H1 (cell line): Measurements from ENCODE around the gene TTC28. TPM values are rescaled to one million over a fixed set of nuclear protein-coding genes. Genes with fewer than 3 reads are reported as not detected.

ENCODE experiments used
- CTCF ChIA-PET: fragments of 300-600 bp; sonication (Branson Sonifier 250); formaldehyde crosslinking; loops from one replicate; lab custom pipeline; 2021; ENCODE audit not compliant: partially characterized antibody; lab: Charles Lee
- POLR2A ChIA-PET: fragments of 300-600 bp; sonication (Branson Sonifier 250); formaldehyde crosslinking; loops from one replicate; lab custom pipeline; 2021; ENCODE audit warnings: inconsistent platforms; ENCODE audit not compliant: partially characterized antibody; lab: Charles Lee
- DNase-seq, 2 experiments: peaks; one replicate each; pipeline versions ENCODE4 v3.0.0 to v3.0.0-alpha.2; 2010 to 2022; ENCODE audit warnings: low spot score in 2 of 2, low read depth in 1 of 2, mixed read lengths in 1 of 2
- FAIRE-seq: peaks from 2 replicates; lab custom pipeline; 2011; peaks lifted over from hg19 to GRCh38; lab: Jason Lieb, UNC
- H2AFZ ChIP-seq: 2 replicates; pipeline ENCODE4 v1.8.1; 2012; ENCODE audit warnings: low read length, inconsistent platforms
- H2AK5ac ChIP-seq: 2 replicates; pipeline ENCODE4 v1.6.1; 2013; ENCODE audit warnings: low read depth, low read length
- H2BK120ac ChIP-seq: replicated peaks from 2 replicates; pipeline ENCODE3; 2013; ENCODE audit warnings: low read depth, low read length, inconsistent platforms
- H2BK12ac ChIP-seq: 2 replicates; pipeline ENCODE4 v1.6.1; 2013; ENCODE audit warnings: low read depth, low read length
- H2BK15ac ChIP-seq: 2 replicates; pipeline ENCODE4 v1.6.1; 2013; ENCODE audit warnings: low read length
- H2BK20ac ChIP-seq: 2 replicates; pipeline ENCODE4 v1.6.1; 2013; ENCODE audit warnings: low read length
- H2BK5ac ChIP-seq: 2 replicates; pipeline ENCODE4 v1.6.1; 2013; ENCODE audit warnings: low read depth, low read length
- H3K14ac ChIP-seq: 2 replicates; pipeline ENCODE4 v1.6.1; 2013; ENCODE audit warnings: inconsistent platforms; ENCODE audit not compliant: insufficient read length
- H3K18ac ChIP-seq: 2 replicates; pipeline ENCODE4 v1.6.1; 2013; ENCODE audit warnings: low read length; ENCODE audit errors: extremely low read depth
- H3K23ac ChIP-seq: 2 replicates; pipeline ENCODE4 v1.6.1; 2013; ENCODE audit warnings: inconsistent platforms; ENCODE audit not compliant: insufficient read length
- H3K23me2 ChIP-seq: 2 replicates; pipeline ENCODE4 v1.6.1; 2013; ENCODE audit warnings: low read depth, low read length
- H3K27ac ChIP-seq: 2 replicates; pipeline ENCODE4 v1.6.1; 2011; ENCODE audit warnings: low read depth, low read length, inconsistent platforms
- H3K27me3 ChIP-seq, 4 experiments: replicated peaks in 1 of 4; 1 replicate in 1 of 4; 2 replicates in 3 of 4; pipeline versions ENCODE4 v1.6.1 to v1.8.1; 2011 to 2013; ENCODE audit warnings: low read length in 3 of 4, mild to moderate bottlenecking in 3 of 4, inconsistent platforms in 2 of 4, mixed read lengths in 2 of 4, moderate library complexity in 1 of 4; ENCODE audit not compliant: control insufficient read depth in 3 of 4, insufficient read depth in 3 of 4; ENCODE audit errors: extremely low read depth in 1 of 4
- H3K36me3 ChIP-seq, 4 experiments: 2 replicates each; pipeline versions ENCODE4 v1.6.1 to v1.8.1; 2011 to 2013; ENCODE audit warnings: mild to moderate bottlenecking in 4 of 4, low read length in 3 of 4, moderate library complexity in 2 of 4, control low read depth in 1 of 4, inconsistent platforms in 1 of 4; ENCODE audit not compliant: insufficient read depth in 4 of 4, control insufficient read depth in 2 of 4
- H3K4ac ChIP-seq: replicated peaks from 2 replicates; pipeline ENCODE3; 2013; ENCODE audit warnings: low read length, low read depth, mixed read lengths, inconsistent platforms; ENCODE audit not compliant: insufficient read length
- H3K4me1 ChIP-seq, 4 experiments: replicated peaks in 1 of 4; 1 replicate in 1 of 4; 2 replicates in 3 of 4; pipeline versions ENCODE4 v1.6.1 to v1.8.1; 2011 to 2013; ENCODE audit warnings: low read length in 3 of 4, inconsistent platforms in 2 of 4, mixed read lengths in 1 of 4; ENCODE audit not compliant: insufficient read depth in 4 of 4, control insufficient read depth in 3 of 4
- H3K4me2 ChIP-seq, 2 experiments: 2 replicates each; pipeline versions ENCODE4 v1.6.1 to v1.8.1; 2011 to 2013; ENCODE audit warnings: low read depth in 2 of 2, low read length in 2 of 2, control low read depth in 1 of 2, inconsistent platforms in 1 of 2, mild to moderate bottlenecking in 1 of 2; ENCODE audit not compliant: insufficient read depth in 1 of 2
- H3K4me3 ChIP-seq, 4 experiments: fragments of 200-600, 300-600 bp in 1 of 4; sonication (generic), shearing (Covaris generic), sonication (Bioruptor Twin) in 1 of 4; 2 replicates each; pipeline versions ENCODE4 v1.5.1 to v1.8.1; 2011 to 2016; ENCODE audit warnings: low read length in 4 of 4, low read depth in 3 of 4, control low read depth in 2 of 4, inconsistent platforms in 2 of 4, mild to moderate bottlenecking in 2 of 4, mixed read lengths in 1 of 4, moderate library complexity in 1 of 4; ENCODE audit not compliant: insufficient read depth in 2 of 4; ENCODE audit errors: extremely low read depth in 1 of 4
- H3K56ac ChIP-seq: replicated peaks from 2 replicates; pipeline ENCODE3; 2013; ENCODE audit warnings: low read depth, mild to moderate bottlenecking, mixed read lengths, low read length, inconsistent platforms; ENCODE audit not compliant: insufficient read length
- H3K79me1 ChIP-seq: 2 replicates; pipeline ENCODE4 v1.6.1; 2013; ENCODE audit warnings: low read depth, low read length, control low read depth
- H3K79me2 ChIP-seq, 2 experiments: 2 replicates each; pipeline versions ENCODE4 v1.6.1 to v1.8.1; 2012 to 2013; ENCODE audit warnings: low read length in 2 of 2, mild to moderate bottlenecking in 2 of 2, inconsistent platforms in 1 of 2; ENCODE audit not compliant: insufficient read depth in 2 of 2, control insufficient read depth in 1 of 2
- H3K9ac ChIP-seq, 4 experiments: replicated peaks in 1 of 4; 1 replicate in 1 of 4; 2 replicates in 3 of 4; pipeline versions ENCODE4 v1.6.1 to v1.8.1; 2011 to 2013; ENCODE audit warnings: low read depth in 3 of 4, low read length in 3 of 4, control low read depth in 2 of 4, mild to moderate bottlenecking in 2 of 4, moderate library complexity in 2 of 4, inconsistent platforms in 1 of 4; ENCODE audit errors: extremely low read depth in 1 of 4
- H3K9me3 ChIP-seq, 2 experiments: 2 replicates each; pipeline versions ENCODE4 v1.6.1 to v1.8.1; 2012 to 2013; ENCODE audit warnings: mild to moderate bottlenecking in 2 of 2, moderate library complexity in 2 of 2, control low read depth in 1 of 2, inconsistent platforms in 1 of 2, low read depth in 1 of 2, low read length in 1 of 2, mixed read lengths in 1 of 2; ENCODE audit not compliant: insufficient read depth in 2 of 2
- H4K20me1 ChIP-seq, 2 experiments: replicated peaks in 1 of 2; 2 replicates each; pipeline versions ENCODE3 to v1.8.1; 2011 to 2013; ENCODE audit warnings: inconsistent platforms in 2 of 2, low read length in 2 of 2, mild to moderate bottlenecking in 1 of 2; ENCODE audit not compliant: insufficient read depth in 2 of 2, control insufficient read depth in 1 of 2
- H4K5ac ChIP-seq: 2 replicates; pipeline ENCODE4 v1.6.1; 2013; ENCODE audit warnings: low read length, low read depth, mixed read lengths, inconsistent platforms; ENCODE audit not compliant: insufficient read length
- H4K8ac ChIP-seq: 2 replicates; pipeline ENCODE4 v1.8.0; 2013; ENCODE audit warnings: mild to moderate bottlenecking, moderate library complexity, low read length, inconsistent platforms; ENCODE audit not compliant: insufficient read depth; ENCODE audit errors: extremely low read depth
- H4K91ac ChIP-seq: replicated peaks from 2 replicates; pipeline ENCODE3; 2013; ENCODE audit warnings: low read length, mixed read lengths, inconsistent platforms; ENCODE audit not compliant: insufficient read length
- CEBPB ChIP-seq: IDR thresholded peaks from 2 replicates; pipeline ENCODE4 v1.6.1; 2012; ENCODE audit warnings: low read depth, low read length
- E2F6 ChIP-seq: IDR thresholded peaks from 2 replicates; pipeline ENCODE4 v1.6.1; 2012; ENCODE audit warnings: inconsistent platforms
- FOSL1 ChIP-seq: IDR thresholded peaks from 2 replicates; pipeline ENCODE4 v1.6.1; 2011; ENCODE audit warnings: mild to moderate bottlenecking, low read depth, low read length, moderate library complexity; ENCODE audit not compliant: insufficient read depth
- HDAC6 ChIP-seq: IDR thresholded peaks from one replicate; pipeline ENCODE4 v1.7.1; 2012; ENCODE audit warnings: low read depth, mild to moderate bottlenecking, inconsistent platforms, low read length, moderate library complexity
- KDM4A ChIP-seq: IDR thresholded peaks from one replicate; pipeline ENCODE4 v1.7.1; 2012; ENCODE audit warnings: low read depth, mild to moderate bottlenecking, moderate library complexity, low read length, inconsistent platforms; ENCODE audit not compliant: severe bottlenecking
- KDM5A ChIP-seq: fragments of 200-600 bp; IDR thresholded peaks from 2 replicates; pipeline ENCODE4 v1.7.1; 2012; ENCODE audit warnings: mild to moderate bottlenecking, low read length, inconsistent platforms, mixed read lengths
- MAFK ChIP-seq: IDR thresholded peaks from 2 replicates; pipeline ENCODE4 v1.6.1; 2012; ENCODE audit warnings: low read depth, mild to moderate bottlenecking, improper control_type of control experiment, low read length
- NANOG ChIP-seq: IDR thresholded peaks from 2 replicates; pipeline ENCODE4 v1.6.1; 2011; ENCODE audit warnings: low read length, low read depth, mild to moderate bottlenecking, inconsistent platforms; ENCODE audit not compliant: insufficient read depth, poor library complexity, severe bottlenecking
- POLR2AphosphoS5 ChIP-seq: IDR thresholded peaks from 2 replicates; pipeline ENCODE4 v1.6.1; 2011; ENCODE audit warnings: low read depth, low read length
- RNF2 ChIP-seq: fragments of 200-900, 300-1000 bp; sonication (generic); IDR thresholded peaks from 2 replicates; pipeline ENCODE4 v1.7.1; 2016; ENCODE audit warnings: borderline replicate concordance, low read depth, mild to moderate bottlenecking, antibody characterized with exemption, low read length; ENCODE audit not compliant: poor library complexity, severe bottlenecking; ENCODE audit errors: missing control alignments
- TCF12 ChIP-seq: IDR thresholded peaks from 2 replicates; pipeline ENCODE4 v1.6.1; 2011; ENCODE audit warnings: low read depth, mild to moderate bottlenecking, low read length
- WGBS, 2 experiments: shearing (Covaris generic) in 1 of 2; methylation state at CpG; one replicate each; pipeline versions ENCODE4 v1.1.6 to v1.1.7; 2013 to 2015; ENCODE audit warnings: low lambda C conversion rate in 2 of 2, mixed read lengths in 2 of 2, inconsistent platforms in 1 of 2, low coverage in 1 of 2, missing lambda C conversion rate in 1 of 2; ENCODE audit not compliant: insufficient replicate concordance in 2 of 2, insufficient coverage in 1 of 2, insufficient read length in 1 of 2; ENCODE audit errors: extremely low coverage in 1 of 2, missing lambda C conversion rate in 1 of 2; 5-methylcytosine and 5-hydroxymethylcytosine counted together
- polyA plus RNA-seq, 7 experiments: library from polyadenylated mRNA; depleted of rRNA in 3 of 7; stranded (reverse) in 5 of 7; unstranded in 2 of 7; fragments of >200 nt in 5 of 7; fragments of 200-250 nt in 2 of 7; gene quantifications; 1 replicate in 5 of 7; 2 replicates in 1 of 7; 4 replicates in 1 of 7; pipeline versions ENCODE4 v1.2.1 to v1.2.3, GENCODE V29; 2011 to 2013; ENCODE audit warnings: missing spikeins in 2 of 7, mixed read lengths in 2 of 7
- total RNA-seq: library from RNA; stranded (reverse); fragmentation: NEBNext Ultra II Directional; extraction: Animal tissue kit (Norgen Biotek cat#: 25700); gene quantifications from 2 replicates; pipeline ENCODE4 v1.2.1, GENCODE V29; 2021

The TTC28 gene
- total and polyA plus RNA-seq, 2 of the 8 experiments (the other 6 are each of a cell fraction or from before 2014, with no cell fraction given): 2.6 to 12.6 TPM

DNA sequence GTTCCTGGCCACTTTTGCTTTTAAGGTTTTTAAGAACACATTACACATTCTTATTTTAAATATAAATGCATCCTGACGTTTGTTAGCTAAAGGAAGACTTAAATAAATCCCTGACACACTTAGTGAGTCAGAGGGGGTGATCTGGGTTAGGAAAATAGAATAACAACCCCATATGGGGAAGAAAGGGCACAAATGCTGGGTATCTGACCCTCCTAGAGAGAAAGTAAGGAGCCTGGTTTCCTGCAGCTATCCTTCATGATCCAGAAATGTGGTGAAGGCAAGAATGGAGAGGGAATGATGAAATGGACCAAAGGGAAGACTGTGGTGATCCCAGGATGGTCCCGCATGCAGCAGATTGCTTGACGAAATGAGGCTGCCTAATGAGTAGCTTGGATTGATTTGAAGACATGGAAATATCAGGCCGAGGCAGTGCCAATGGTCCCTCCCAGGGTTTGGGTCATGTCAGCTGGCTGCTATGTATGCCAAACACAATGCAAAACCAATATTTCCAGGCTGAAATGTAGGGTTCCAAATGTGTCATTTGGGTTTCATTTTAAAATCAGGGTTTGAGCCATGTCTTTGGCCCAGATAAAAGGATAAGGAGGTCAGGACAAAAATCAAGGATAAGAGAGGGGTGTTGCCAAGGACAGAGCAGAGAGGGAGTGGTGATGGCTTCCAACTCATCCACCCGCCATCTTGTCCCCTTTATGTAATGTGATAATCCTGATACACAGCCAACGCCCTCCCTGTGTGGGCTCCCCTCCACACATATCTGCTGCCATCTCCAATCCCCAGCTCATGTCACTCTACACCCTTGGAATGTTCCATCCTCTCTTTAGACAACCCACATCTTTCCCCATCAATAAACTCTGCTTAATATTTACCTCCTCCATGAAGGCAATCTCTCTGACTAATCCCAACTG is 625.5 kb downstream of the TTC28 start:
- ChIA-PET CTCF (interaction anchor here (0.6 to 6.6 kb wide), 11 partner anchors 10 to 1224 kb away, joined by 3 to 51 read pairs (median 5); no protein-coding TSS in a partner anchor), POLR2A (no interaction called here)
- Histone ChIP-seq H3K36me3 (no peaks in the 10 kb centered on the region), H3K4ac (no peak overlapping the region), H3K14ac (no peak overlapping the region), H3K4me3 (no peak overlapping the region), H2BK12ac (no peak overlapping the region), H2BK20ac (no peak overlapping the region), H3K9me3 (no peaks in the 10 kb centered on the region), H3K27ac (no peak overlapping the region), H4K5ac (no peak overlapping the region), H3K4me1 (peaks cover 0 to 5% (median 1%) of the 10 kb centered on the region in 4 experiments; a peak in 2 of 7 replicates), H3K79me2 (no peaks in the 10 kb centered on the region), H2BK5ac (no peak overlapping the region), H3K9ac (no peak overlapping the region), H3K23ac (no peak overlapping the region), H2BK15ac (no peak overlapping the region), H2BK120ac (no peak overlapping the region), H3K56ac (no peak overlapping the region), H2AFZ (no peak overlapping the region), H3K23me2 (no peaks in the 10 kb centered on the region), H3K27me3 (no peaks in the 10 kb centered on the region), H3K4me2 (no peak overlapping the region), H3K79me1 (no peaks in the 10 kb centered on the region), H4K20me1 (no peaks in the 10 kb centered on the region), H4K8ac (no peak overlapping the region), H4K91ac (no peak overlapping the region), H2AK5ac (no peak overlapping the region), H3K18ac (no peak overlapping the region)
- WGBS, 2 experiments: 75% methylated on average over 6 of the region's 6 CpGs; no CpG with 5 or more reads in 1 of the 2 experiments
- FAIRE-seq (no peak), DNase-seq (no peak)
- no peak for TF ChIP-seq FOSL1
- no peak for TF ChIP-seq TCF12
- no peak for TF ChIP-seq MAFK
- no peak for TF ChIP-seq HDAC6
- no peak for TF ChIP-seq KDM4A
- no peak for TF ChIP-seq KDM5A
- no peak for TF ChIP-seq E2F6
- TF ChIP-seq CEBPB: no peak
- TF ChIP-seq POLR2AphosphoS5: no peak
- no peak for TF ChIP-seq RNF2
- no peak for TF ChIP-seq NANOG
